ENCODE results near the gene NID2.

Gene NID2

GRCh38 chr14:52061890-52062289, 7.0 kb downstream of the NID2 start:
- no peak overlapping the region for H3K4me3 ChIP-seq (ENCODE audit: insufficient read length, low read depth)
- H3K9ac ChIP-seq (ENCODE audit: insufficient read length, low read depth) = no peak overlapping the region
- DNase-seq (ENCODE audit: low read depth, low spot score) = no peak
- no peak for TF ChIP-seq ZNF274 (IDR thresholded peaks at IDR 0.05; ENCODE audit: low read depth, low read length)
- no peak for TF ChIP-seq YY1 (IDR thresholded peaks at IDR 0.05; ENCODE audit: insufficient read depth, insufficient read length)
- TF ChIP-seq SUZ12 (IDR thresholded peaks at IDR 0.05; ENCODE audit: extremely low read depth, insufficient read depth, insufficient read length) = no peak
- peaks cover 7% of the 10 kb centered on the region for H3K27me3 ChIP-seq (ENCODE audit: insufficient read depth, insufficient read length)
- H3K9me3 ChIP-seq (ENCODE audit: insufficient read depth, low read length) = no peaks in the 10 kb centered on the region
- no peaks in the 10 kb centered on the region for H3K36me3 ChIP-seq (ENCODE audit: insufficient read depth, insufficient read length, low read length)
- H3K4me1 ChIP-seq (ENCODE audit: insufficient read depth, insufficient read length) = no peaks in the 10 kb centered on the region

GRCh38 chr14:52061390-52061789, 7.5 kb downstream of the NID2 start:
- H3K36me3 ChIP-seq (ENCODE audit: insufficient read depth, insufficient read length, low read length) = no peaks in the 10 kb centered on the region
- no peaks in the 10 kb centered on the region for H3K4me1 ChIP-seq (ENCODE audit: insufficient read depth, insufficient read length)
- no peaks in the 10 kb centered on the region for H3K9me3 ChIP-seq (ENCODE audit: insufficient read depth, low read length)
- peaks cover 2% of the 10 kb centered on the region for H3K27me3 ChIP-seq (ENCODE audit: insufficient read depth, insufficient read length)
- H3K9ac ChIP-seq (ENCODE audit: insufficient read length, low read depth) = no peak overlapping the region
- DNase-seq (ENCODE audit: low read depth, low spot score) = no peak
- no peak for TF ChIP-seq SUZ12 (IDR thresholded peaks at IDR 0.05; ENCODE audit: extremely low read depth, insufficient read depth, insufficient read length)
- no peak for TF ChIP-seq ZNF274 (IDR thresholded peaks at IDR 0.05; ENCODE audit: low read depth, low read length)
- TF ChIP-seq YY1 (IDR thresholded peaks at IDR 0.05; ENCODE audit: insufficient read depth, insufficient read length) = no peak
- no peak overlapping the region for H3K4me3 ChIP-seq (ENCODE audit: insufficient read length, low read depth)

GRCh38 chr14:52060080-52060479, 8.8 kb downstream of the NID2 start:
- no peak for DNase-seq (ENCODE audit: low read depth, low spot score)
- TF ChIP-seq SUZ12 (IDR thresholded peaks at IDR 0.05; ENCODE audit: extremely low read depth, insufficient read depth, insufficient read length) (no peak), YY1 (IDR thresholded peaks at IDR 0.05; ENCODE audit: insufficient read depth, insufficient read length) (no peak), ZNF274 (IDR thresholded peaks at IDR 0.05; ENCODE audit: low read depth, low read length) (no peak)

GRCh38 chr14:52059649-52060048, 9.2 kb downstream of the NID2 start:
- Histone ChIP-seq H3K36me3 (ENCODE audit: insufficient read depth, insufficient read length, low read length) (no peaks in the 10 kb centered on the region), H3K9ac (ENCODE audit: insufficient read length, low read depth) (no peak overlapping the region), H3K4me1 (ENCODE audit: insufficient read depth, insufficient read length) (no peaks in the 10 kb centered on the region), H3K27me3 (ENCODE audit: insufficient read depth, insufficient read length) (no peaks in the 10 kb centered on the region), H3K9me3 (ENCODE audit: insufficient read depth, low read length) (no peaks in the 10 kb centered on the region), H3K4me3 (ENCODE audit: insufficient read length, low read depth) (no peak overlapping the region)
- DNase-seq (ENCODE audit: low read depth, low spot score) = no peak
- no peak for TF ChIP-seq YY1 (IDR thresholded peaks at IDR 0.05; ENCODE audit: insufficient read depth, insufficient read length)
- no peak for TF ChIP-seq ZNF274 (IDR thresholded peaks at IDR 0.05; ENCODE audit: low read depth, low read length)
- no peak for TF ChIP-seq SUZ12 (IDR thresholded peaks at IDR 0.05; ENCODE audit: extremely low read depth, insufficient read depth, insufficient read length)

More at GRCh38 chr14:52060080-52060479, 8.8 kb downstream of the NID2 start:
- no peaks in the 10 kb centered on the region for H3K4me1 ChIP-seq (ENCODE audit: insufficient read depth, insufficient read length)
- no peak overlapping the region for H3K4me3 ChIP-seq (ENCODE audit: insufficient read length, low read depth)
- H3K36me3 ChIP-seq (ENCODE audit: insufficient read depth, insufficient read length, low read length) = no peaks in the 10 kb centered on the region
- H3K9me3 ChIP-seq (ENCODE audit: insufficient read depth, low read length) = no peaks in the 10 kb centered on the region
- H3K27me3 ChIP-seq (ENCODE audit: insufficient read depth, insufficient read length) = no peaks in the 10 kb centered on the region
- no peak overlapping the region for H3K9ac ChIP-seq (ENCODE audit: insufficient read length, low read depth)

GRCh38 chr14:52058341-52058740, 10.5 kb downstream of the NID2 start:
- TF ChIP-seq YY1 (IDR thresholded peaks at IDR 0.05; ENCODE audit: insufficient read depth, insufficient read length) = no peak
- TF ChIP-seq SUZ12 (IDR thresholded peaks at IDR 0.05; ENCODE audit: extremely low read depth, insufficient read depth, insufficient read length) = no peak
- no peak for TF ChIP-seq ZNF274 (IDR thresholded peaks at IDR 0.05; ENCODE audit: low read depth, low read length)
- no peaks in the 10 kb centered on the region for H3K4me1 ChIP-seq (ENCODE audit: insufficient read depth, insufficient read length)
- no peak overlapping the region for H3K4me3 ChIP-seq (ENCODE audit: insufficient read length, low read depth)
- no peak overlapping the region for H3K9ac ChIP-seq (ENCODE audit: insufficient read length, low read depth)
- H3K27me3 ChIP-seq (ENCODE audit: insufficient read depth, insufficient read length) = no peaks in the 10 kb centered on the region
- no peak for DNase-seq (ENCODE audit: low read depth, low spot score)
- no peaks in the 10 kb centered on the region for H3K9me3 ChIP-seq (ENCODE audit: insufficient read depth, low read length)
- H3K36me3 ChIP-seq (ENCODE audit: insufficient read depth, insufficient read length, low read length) = no peaks in the 10 kb centered on the region

GRCh38 chr14:52055167-52055566, 13.7 kb downstream of the NID2 start:
- H3K9ac ChIP-seq (ENCODE audit: insufficient read length, low read depth) = no peak overlapping the region
- H3K4me3 ChIP-seq (ENCODE audit: insufficient read length, low read depth) = no peak overlapping the region
- DNase-seq (ENCODE audit: low read depth, low spot score) = no peak
- H3K4me1 ChIP-seq (ENCODE audit: insufficient read depth, insufficient read length) = no peaks in the 10 kb centered on the region
- H3K9me3 ChIP-seq (ENCODE audit: insufficient read depth, low read length) = no peaks in the 10 kb centered on the region
- H3K27me3 ChIP-seq (ENCODE audit: insufficient read depth, insufficient read length) = no peaks in the 10 kb centered on the region
- TF ChIP-seq ZNF274 (IDR thresholded peaks at IDR 0.05; ENCODE audit: low read depth, low read length) = no peak
- TF ChIP-seq SUZ12 (IDR thresholded peaks at IDR 0.05; ENCODE audit: extremely low read depth, insufficient read depth, insufficient read length) = no peak
- TF ChIP-seq YY1 (IDR thresholded peaks at IDR 0.05; ENCODE audit: insufficient read depth, insufficient read length) = no peak
- no peaks in the 10 kb centered on the region for H3K36me3 ChIP-seq (ENCODE audit: insufficient read depth, insufficient read length, low read length)

GRCh38 chr14:52054678-52055077, 14.2 kb downstream of the NID2 start:
- no peaks in the 10 kb centered on the region for H3K36me3 ChIP-seq (ENCODE audit: insufficient read depth, insufficient read length, low read length)
- no peaks in the 10 kb centered on the region for H3K27me3 ChIP-seq (ENCODE audit: insufficient read depth, insufficient read length)
- H3K9ac ChIP-seq (ENCODE audit: insufficient read length, low read depth) = no peak overlapping the region
- H3K4me1 ChIP-seq (ENCODE audit: insufficient read depth, insufficient read length) = no peaks in the 10 kb centered on the region
- no peak for DNase-seq (ENCODE audit: low read depth, low spot score)
- no peaks in the 10 kb centered on the region for H3K9me3 ChIP-seq (ENCODE audit: insufficient read depth, low read length)
- TF ChIP-seq SUZ12 (IDR thresholded peaks at IDR 0.05; ENCODE audit: extremely low read depth, insufficient read depth, insufficient read length) = no peak
- no peak overlapping the region for H3K4me3 ChIP-seq (ENCODE audit: insufficient read length, low read depth)

- Histone ChIP-seq H3K4me3 (ENCODE audit: insufficient read length, low read depth) (no peak overlapping the region), H3K36me3 (ENCODE audit: insufficient read depth, insufficient read length, low read length) (no peaks in the 10 kb centered on the region), H3K9me3 (ENCODE audit: insufficient read depth, low read length) (no peaks in the 10 kb centered on the region), H3K4me1 (ENCODE audit: insufficient read depth, insufficient read length) (no peaks in the 10 kb centered on the region), H3K27me3 (ENCODE audit: insufficient read depth, insufficient read length) (no peaks in the 10 kb centered on the region), H3K9ac (ENCODE audit: insufficient read length, low read depth) (no peak overlapping the region)
- no peak for DNase-seq (ENCODE audit: low read depth, low spot score)
- TF ChIP-seq YY1 (IDR thresholded peaks at IDR 0.05; ENCODE audit: insufficient read depth, insufficient read length) = no peak
- no peak for TF ChIP-seq SUZ12 (IDR thresholded peaks at IDR 0.05; ENCODE audit: extremely low read depth, insufficient read depth, insufficient read length)
- TF ChIP-seq ZNF274 (IDR thresholded peaks at IDR 0.05; ENCODE audit: low read depth, low read length) = no peak
Measured at GRCh38 chr14:52053044-52053443, 15.8 kb downstream of the NID2 start.
